Left colon (tissue), 2 donors: ENCODE data around the gene HSD17B3. TPM values are rescaled to one million over a fixed set of nuclear protein-coding genes. Genes with fewer than 3 reads are reported as not detected.
A peak's percentile ranks its signal among the peaks of the same experiment; 100 is the strongest.
"Not testable (repeated sequence)": the region's sequence is repeated elsewhere in the genome, so short reads cannot be mapped to it uniquely, and the experiment has no call there.

Source experiments
- ATAC-seq: fragments of 200-7000 bp; cut with Tn5 transposase; one replicate; pipeline ENCODE4 v1.9.1; 2020; ENCODE audit warnings: mild to moderate bottlenecking, moderate library complexity
- DNase-seq, 2 donors: peaks; one replicate each; pipeline ENCODE4 v3.0.0-alpha.2; 2020
- intact Hi-C, 2 donors: fragments of 100-400 bp; cut with DNase I in 1 of 2; cut with micrococcal nuclease in 1 of 2; formaldehyde crosslinking; loops; one replicate each; pipeline versions ENCODE4 v1.11.2 to v1.14.0; 2022; cut with DNase I, micrococcal nuclease
- long read RNA-seq: library from polyadenylated mRNA; unstranded; transcript quantifications from one replicate; pipeline ENCODE4 v2.0.0, GENCODE V29; 2021
- total RNA-seq, 2 donors: library from RNA; stranded (reverse); fragmentation: NEBNext Ultra II Directional; extraction: Animal tissue kit (Norgen Biotek cat#: 25700); gene quantifications; one replicate each; pipeline ENCODE4 v1.2.1, GENCODE V29; 2021
- donor health status: DM: no; HTN: no; CAD: no.
- donor health status: DM: yes; HTN: yes; CAD: no.

The HSD17B3 gene
- total RNA-seq = 1 to 10 TPM in 1 of 2 donors, under 1 TPM in 1; 0.87 to 1.7 TPM
- long read RNA-seq = 0 reads

GRCh38 chr9:96302021-96302420 is at the start of gene HSD17B3:
Gene HSD17B3, minus strand, starts transcription at chr9:96302176. Its CDS starts 72 bp downstream, at chr9:96302104.
- ATAC-seq = no peak
- intact Hi-C loops = no loop called here
- DNase-seq = no peak

- no peak for ATAC-seq
- no peak for DNase-seq
- intact Hi-C loops = no loop called here
Measured at GRCh38 chr9:96350866-96351265, 48.9 kb upstream of the HSD17B3 start.

GRCh38 chr9:96348261-96348660 is 46.3 kb upstream of the HSD17B3 start:
- ATAC-seq (no peak), DNase-seq (no peak)
- intact Hi-C loops = no loop called here

- no peak for ATAC-seq
- no peak for DNase-seq
- intact Hi-C loops = no loop called here
Measured at GRCh38 chr9:96345551-96345950, 43.6 kb upstream of the HSD17B3 start.

DNA sequence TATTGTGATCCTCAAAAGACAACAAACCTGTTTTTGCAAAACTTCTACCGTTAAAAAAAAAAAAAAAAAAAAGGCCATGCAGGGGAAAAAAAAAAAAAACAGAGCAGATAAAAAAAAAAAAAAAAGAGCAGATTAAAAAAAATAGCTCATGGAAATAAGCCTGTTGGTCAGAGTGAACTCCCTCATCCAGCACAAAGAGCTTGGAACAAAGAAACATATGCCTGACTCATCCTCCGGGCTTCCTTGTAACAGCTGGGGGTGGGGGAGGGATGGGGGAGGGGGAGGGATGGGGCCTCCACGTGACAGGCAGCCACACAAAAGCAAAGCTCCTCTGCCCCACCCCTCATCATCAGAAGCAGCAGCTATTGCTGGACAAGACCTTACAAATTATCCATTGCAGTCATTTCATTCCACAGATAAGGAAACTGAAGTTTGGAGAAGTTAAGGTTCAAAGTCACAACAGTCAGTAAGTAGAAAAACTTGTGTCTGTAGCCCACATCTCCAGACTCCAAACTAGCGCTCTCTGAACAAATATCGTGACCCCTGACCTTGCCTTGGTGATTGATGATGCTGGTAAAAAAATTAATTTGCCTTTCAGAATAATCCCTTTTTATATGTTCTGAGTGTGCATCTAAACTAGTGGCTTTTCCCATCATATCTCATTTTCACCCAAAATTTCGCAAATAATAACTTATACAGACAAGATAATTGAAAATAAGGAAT is 42.6 kb upstream of the HSD17B3 start:
- peak; percentile 80 for ATAC-seq
- intact Hi-C loops = no loop called here

GRCh38 chr9:96343515-96344360 is 41.8 kb upstream of the HSD17B3 start:
- intact Hi-C loops = no loop called here
- no peak for ATAC-seq

More for the DNA sequence above, 42.6 kb upstream of the HSD17B3 start:
- peak; percentile 37 to 68 for DNase-seq

GRCh38 chr9:96342571-96343245 is 40.7 kb upstream of the HSD17B3 start:
- DNase-seq (no peak), ATAC-seq (no peak)
- intact Hi-C loops = no loop called here

More at GRCh38 chr9:96343515-96344360, 41.8 kb upstream of the HSD17B3 start:
- DNase-seq = no peak

DNA sequence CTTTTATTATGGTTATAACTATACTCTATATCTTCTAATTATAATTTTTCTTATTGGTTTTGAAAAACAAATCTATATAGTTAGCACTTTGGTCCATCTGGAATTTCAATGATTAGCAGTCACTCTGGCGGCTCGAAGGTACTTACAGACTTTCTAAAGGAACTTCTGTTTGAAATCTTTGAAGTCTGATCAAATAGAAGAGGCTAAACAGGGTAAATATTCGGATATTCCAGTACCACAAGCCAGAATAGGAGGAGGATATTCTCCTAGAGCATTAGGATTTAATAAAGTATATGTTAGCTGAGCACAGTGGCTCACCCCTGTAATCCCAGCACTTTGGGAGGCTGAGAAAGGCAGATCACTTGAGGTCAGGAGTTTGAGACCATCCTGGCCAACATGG is 38.7 kb upstream of the HSD17B3 start:
- DNase-seq (no peak), ATAC-seq (no peak)
- intact Hi-C loops = no loop called here

DNA sequence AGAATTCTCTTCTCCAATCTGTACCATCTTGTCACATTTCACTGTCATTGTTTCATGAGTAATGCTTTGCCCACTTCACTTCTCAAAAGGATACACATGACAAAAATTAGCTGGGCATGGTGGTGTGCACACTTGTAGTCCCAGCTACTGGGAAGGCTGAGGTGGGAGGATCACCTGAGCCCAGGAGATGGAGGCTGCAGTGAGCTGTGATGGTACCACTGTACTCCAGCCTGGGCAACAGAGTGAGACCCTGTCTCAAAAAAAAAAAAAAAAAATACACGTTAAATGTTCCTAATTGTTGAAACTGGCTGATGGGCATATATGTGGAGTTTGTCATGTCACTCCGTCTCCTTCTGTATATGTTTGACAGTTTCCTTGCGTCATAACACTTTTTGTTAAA is 36.3 kb upstream of the HSD17B3 start:
- no peak for ATAC-seq
- intact Hi-C loops = no loop called here
- no peak for DNase-seq

DNA sequence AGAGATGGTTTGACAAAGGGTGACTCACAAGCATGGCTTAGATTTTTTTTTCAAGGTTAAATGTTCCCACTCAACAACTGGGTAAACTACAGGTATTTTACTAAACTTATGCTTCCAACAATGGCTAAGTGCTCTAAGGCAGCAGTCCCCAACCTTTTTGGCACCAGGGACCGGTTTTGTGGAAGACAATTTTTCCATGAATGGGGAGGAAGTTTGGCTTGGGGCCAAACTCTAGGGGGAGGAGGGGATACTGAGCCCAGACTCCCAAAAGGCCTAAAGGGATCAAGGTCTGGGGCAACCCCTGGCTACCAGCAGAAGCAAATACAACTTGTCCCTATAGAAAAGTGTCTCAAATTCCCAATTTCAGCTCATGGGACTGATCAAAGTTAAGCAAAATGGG is 32.0 kb upstream of the HSD17B3 start:
- intact Hi-C loops = no loop called here
- ATAC-seq (no peak), DNase-seq (no peak)

- DNase-seq (no peak), ATAC-seq (no peak)
- intact Hi-C loops = no loop called here
Measured at GRCh38 chr9:96331236-96331947, 29.4 kb upstream of the HSD17B3 start.

DNA sequence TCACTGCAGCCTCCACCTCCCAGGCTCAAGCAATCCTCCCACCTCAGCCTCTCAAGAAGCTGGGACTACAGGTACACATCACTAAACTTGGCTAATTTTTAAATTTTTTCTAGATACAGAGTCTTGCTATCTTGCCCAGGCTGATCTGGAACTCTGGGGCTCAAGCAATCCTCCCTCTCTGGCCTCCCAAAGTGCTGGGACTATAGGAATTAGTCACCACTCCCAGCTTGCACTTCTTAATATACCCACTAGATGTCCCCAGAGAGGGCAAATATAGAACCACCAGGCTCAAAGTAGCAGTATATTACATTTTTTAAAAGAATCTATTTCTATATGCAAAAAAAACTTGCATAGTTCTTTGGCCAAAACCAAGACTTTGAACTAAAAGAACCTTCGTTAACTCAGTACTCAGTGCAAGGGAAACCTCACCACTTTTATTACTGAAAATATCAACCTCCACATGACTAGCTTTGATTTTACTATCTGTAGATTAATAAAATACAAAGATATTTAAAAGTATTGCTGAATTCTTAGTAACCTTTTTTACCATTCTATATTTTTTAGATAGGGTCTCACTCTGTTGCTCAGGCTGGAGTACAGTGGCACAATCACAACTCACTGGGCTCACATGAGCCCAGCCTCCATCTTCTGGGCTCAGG is 25.8 kb upstream of the HSD17B3 start:
- DNase-seq (peak in 1 of 2 donors; percentile 48), ATAC-seq (peak; percentile 77)
- intact Hi-C loops = loop anchor here in 1 of 2 donors (5.0 kb wide), 1 partner anchor 339 kb away; no protein-coding TSS in a partner anchor

DNA sequence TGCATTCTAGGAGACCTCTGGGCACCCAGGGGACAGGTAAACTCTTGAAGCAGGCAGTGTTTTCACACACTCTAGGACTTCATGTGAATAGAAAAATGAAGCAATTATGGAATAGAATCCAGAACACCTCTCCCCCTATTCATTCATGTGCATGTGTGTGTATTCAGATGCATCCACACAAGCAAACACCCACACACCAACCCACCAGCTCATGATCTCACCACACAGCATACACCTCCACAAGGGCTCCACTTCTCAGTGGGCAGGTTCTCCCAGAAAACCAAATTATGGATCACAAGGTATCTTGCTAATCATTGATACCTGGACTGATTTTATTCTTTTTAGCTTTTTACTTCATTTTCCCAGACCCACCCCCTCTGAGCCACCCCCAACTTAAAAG is 21.2 kb upstream of the HSD17B3 start:
- DNase-seq (no peak), ATAC-seq (no peak)
- intact Hi-C loops = no loop called here

DNA sequence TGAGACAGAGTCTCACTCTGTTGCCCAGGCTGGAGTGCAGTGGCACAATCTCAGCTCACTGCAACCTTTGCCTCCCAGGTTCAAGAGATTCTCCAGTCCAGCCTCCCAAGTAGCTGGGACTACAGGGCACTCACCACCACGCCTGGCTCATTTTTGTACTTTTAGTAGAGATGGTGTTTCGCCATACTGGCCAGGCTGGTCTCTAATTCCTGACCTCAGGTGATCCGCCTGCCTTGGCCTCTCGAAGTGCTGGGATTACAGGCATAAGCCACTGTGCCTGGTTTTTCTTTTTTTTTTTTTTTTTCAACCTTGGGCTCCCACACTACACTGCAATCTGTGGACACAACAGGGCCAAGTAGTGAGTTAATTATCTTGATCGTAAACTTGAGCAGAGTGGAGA is 20.8 kb upstream of the HSD17B3 start:
- peak; percentile 39 for ATAC-seq
- intact Hi-C loops, DNase-seq: not testable (repeated sequence)

DNA sequence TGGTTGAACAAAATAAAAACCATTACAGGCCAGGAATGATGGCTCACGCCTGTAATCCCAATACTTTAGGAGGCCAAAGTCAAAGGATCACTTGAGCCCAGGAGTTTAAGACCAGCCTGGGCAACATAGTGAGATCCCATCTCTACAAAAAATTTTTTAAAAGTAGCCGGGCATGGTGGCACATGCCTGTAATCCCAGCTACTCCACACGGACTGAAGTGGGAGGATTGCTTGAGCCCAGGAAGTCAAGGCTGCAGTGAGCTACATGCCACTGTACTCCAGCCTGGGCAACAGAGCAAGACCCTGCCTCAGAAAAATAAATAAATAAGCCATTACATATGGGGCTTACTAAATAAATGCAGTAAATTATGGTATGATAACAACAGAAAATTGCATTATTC is 20.2 kb upstream of the HSD17B3 start:
- DNase-seq, intact Hi-C loops, ATAC-seq: not testable (repeated sequence)

- DNase-seq (no peak), ATAC-seq (no peak)
- intact Hi-C loops = no loop called here
Measured at GRCh38 chr9:96321515-96321914, 19.5 kb upstream of the HSD17B3 start.

DNA sequence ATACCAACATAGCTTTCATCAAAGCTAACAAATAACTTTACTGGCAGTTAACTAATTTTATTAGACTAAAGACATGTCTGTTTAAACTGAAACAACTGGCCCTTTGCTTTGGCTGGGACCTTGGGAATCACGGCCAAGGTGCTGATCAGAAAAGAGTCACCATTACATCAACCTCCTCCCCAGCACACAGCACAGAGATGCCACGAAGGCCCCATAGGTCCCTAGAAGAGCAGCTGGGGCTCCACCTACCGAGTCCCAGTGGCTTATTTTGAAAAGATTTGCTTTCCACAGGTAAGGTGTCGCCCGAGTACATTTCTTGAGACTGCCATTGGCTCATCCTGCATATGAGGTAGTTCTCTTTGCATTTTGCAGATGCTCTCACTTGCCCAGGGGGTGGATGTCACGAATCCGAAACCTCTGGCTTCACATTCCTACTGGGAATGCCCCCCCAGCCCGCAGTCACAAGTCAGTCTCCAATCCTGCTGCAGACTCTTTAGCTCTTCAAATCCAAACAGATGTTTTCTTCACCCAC is 18.8 kb upstream of the HSD17B3 start:
- no peak for ATAC-seq
- intact Hi-C loops = no loop called here
- DNase-seq = no peak
